ENCODE measurements around the gene PSMA6.

PSMA6 gene

DNA sequence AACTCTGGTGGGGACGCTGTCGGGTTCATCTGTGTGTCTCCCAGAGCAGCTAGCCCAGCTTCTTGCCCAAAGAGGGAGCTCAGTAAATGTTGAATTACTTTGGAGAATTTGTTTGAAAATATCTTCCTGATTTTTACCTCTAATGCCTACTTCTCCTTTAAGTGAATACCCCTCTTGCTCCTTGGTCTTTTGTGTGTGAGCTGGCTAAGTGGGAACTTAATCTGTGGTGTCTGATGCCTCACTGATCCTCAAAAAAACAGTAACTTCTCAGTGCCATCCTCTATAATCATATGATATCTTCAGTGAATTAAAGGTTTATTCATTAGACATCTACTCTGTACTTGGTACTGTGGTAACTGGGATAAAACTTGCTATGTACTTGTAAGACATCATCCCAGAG lies 7.7 kb upstream of the PSMA6 start:
- peak in 1 of 2 experiments; percentile 32 for DNase-seq (ENCODE audit: low read depth in 1 of 2, low spot score in 1 of 2)
- Histone ChIP-seq H3K27me3 (ENCODE audit: insufficient read depth, poor library complexity, severe bottlenecking) (no peaks in the 10 kb centered on the region), H3K27ac (replicated peaks) (peak overlapping the region; percentile 92), H3K4me3 (replicated peaks; ENCODE audit: insufficient read depth, low read length) (no peak overlapping the region)
- TF ChIP-seq, protein P1, sequence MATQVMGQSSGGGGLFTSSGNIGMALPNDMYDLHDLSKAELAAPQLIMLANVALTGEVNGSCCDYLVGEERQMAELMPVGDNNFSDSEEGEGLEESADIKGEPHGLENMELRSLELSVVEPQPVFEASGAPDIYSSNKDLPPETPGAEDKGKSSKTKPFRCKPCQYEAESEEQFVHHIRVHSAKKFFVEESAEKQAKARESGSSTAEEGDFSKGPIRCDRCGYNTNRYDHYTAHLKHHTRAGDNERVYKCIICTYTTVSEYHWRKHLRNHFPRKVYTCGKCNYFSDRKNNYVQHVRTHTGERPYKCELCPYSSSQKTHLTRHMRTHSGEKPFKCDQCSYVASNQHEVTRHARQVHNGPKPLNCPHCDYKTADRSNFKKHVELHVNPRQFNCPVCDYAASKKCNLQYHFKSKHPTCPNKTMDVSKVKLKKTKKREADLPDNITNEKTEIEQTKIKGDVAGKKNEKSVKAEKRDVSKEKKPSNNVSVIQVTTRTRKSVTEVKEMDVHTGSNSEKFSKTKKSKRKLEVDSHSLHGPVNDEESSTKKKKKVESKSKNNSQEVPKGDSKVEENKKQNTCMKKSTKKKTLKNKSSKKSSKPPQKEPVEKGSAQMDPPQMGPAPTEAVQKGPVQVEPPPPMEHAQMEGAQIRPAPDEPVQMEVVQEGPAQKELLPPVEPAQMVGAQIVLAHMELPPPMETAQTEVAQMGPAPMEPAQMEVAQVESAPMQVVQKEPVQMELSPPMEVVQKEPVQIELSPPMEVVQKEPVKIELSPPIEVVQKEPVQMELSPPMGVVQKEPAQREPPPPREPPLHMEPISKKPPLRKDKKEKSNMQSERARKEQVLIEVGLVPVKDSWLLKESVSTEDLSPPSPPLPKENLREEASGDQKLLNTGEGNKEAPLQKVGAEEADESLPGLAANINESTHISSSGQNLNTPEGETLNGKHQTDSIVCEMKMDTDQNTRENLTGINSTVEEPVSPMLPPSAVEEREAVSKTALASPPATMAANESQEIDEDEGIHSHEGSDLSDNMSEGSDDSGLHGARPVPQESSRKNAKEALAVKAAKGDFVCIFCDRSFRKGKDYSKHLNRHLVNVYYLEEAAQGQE (IDR thresholded peaks at IDR 0.05; ENCODE audit: insufficient replicate concordance, low read depth), result no peak
- TF ChIP-seq SPI1 (IDR thresholded peaks at IDR 0.05; ENCODE audit: borderline replicate concordance, low read depth) (no peak), POLR2AphosphoS5 (IDR thresholded peaks at IDR 0.05; ENCODE audit: low read depth) (no peak), GABPA (IDR thresholded peaks at IDR 0.05; ENCODE audit: low read depth) (no peak)
- TF ChIP-seq, protein P2, sequence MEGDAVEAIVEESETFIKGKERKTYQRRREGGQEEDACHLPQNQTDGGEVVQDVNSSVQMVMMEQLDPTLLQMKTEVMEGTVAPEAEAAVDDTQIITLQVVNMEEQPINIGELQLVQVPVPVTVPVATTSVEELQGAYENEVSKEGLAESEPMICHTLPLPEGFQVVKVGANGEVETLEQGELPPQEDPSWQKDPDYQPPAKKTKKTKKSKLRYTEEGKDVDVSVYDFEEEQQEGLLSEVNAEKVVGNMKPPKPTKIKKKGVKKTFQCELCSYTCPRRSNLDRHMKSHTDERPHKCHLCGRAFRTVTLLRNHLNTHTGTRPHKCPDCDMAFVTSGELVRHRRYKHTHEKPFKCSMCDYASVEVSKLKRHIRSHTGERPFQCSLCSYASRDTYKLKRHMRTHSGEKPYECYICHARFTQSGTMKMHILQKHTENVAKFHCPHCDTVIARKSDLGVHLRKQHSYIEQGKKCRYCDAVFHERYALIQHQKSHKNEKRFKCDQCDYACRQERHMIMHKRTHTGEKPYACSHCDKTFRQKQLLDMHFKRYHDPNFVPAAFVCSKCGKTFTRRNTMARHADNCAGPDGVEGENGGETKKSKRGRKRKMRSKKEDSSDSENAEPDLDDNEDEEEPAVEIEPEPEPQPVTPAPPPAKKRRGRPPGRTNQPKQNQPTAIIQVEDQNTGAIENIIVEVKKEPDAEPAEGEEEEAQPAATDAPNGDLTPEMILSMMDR (IDR thresholded peaks at IDR 0.05; ENCODE audit: insufficient read depth, low read length), result no peak

DNA sequence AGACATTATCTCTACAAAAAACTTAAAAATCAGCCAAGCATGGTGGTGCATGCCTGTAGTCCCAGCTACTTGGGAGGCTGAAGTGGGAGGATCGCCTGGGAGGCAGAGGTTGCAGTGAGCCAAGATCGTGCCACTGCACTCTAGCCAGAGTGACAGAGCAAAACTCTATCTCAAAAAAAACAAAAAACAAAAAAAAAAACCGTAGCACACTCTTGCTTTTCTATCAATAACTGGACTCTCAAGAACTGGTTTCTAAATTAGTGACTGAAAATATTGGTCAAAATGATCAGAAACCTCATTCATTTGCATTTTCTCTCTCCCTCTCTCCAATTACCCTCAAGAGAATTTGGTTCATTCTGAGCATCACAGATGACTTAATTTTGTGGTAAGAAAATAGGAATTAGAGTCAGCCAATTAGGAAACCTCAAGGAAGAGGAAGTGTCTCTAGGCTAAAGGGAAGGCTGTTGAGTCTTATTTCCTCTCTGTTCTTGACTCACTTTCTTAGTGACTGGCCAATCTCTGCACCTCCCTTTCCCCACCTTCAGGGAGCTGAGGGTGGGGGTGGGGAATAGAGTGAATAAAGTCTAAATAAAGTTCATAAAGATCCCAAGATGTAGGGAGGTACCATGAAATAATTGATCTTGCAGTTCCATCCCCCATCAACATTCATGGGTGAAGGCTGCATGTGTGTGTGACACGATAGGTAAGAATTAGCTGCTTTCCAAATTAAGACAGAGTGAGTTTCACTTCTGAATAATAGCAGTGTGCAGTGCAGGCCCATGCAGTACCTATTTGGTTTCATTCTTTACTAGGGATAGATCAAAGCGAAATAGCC lies 6.8 kb upstream of the PSMA6 start:
- peak; percentile 77 to 78 for DNase-seq (ENCODE audit: low read depth in 1 of 2, low spot score in 1 of 2)
- Histone ChIP-seq H3K4me3 (replicated peaks; ENCODE audit: insufficient read depth, low read length) (peak overlapping the region; percentile 7), H3K27me3 (ENCODE audit: insufficient read depth, poor library complexity, severe bottlenecking) (no peaks in the 10 kb centered on the region), H3K27ac (replicated peaks) (peak overlapping the region; percentile 92)
- TF ChIP-seq SPI1 (IDR thresholded peaks at IDR 0.05; ENCODE audit: borderline replicate concordance, low read depth) (peak; percentile 99), POLR2AphosphoS5 (IDR thresholded peaks at IDR 0.05; ENCODE audit: low read depth) (peak; percentile 38)
- TF ChIP-seq, protein P1 (IDR thresholded peaks at IDR 0.05; ENCODE audit: insufficient replicate concordance, low read depth), result no peak

DNA sequence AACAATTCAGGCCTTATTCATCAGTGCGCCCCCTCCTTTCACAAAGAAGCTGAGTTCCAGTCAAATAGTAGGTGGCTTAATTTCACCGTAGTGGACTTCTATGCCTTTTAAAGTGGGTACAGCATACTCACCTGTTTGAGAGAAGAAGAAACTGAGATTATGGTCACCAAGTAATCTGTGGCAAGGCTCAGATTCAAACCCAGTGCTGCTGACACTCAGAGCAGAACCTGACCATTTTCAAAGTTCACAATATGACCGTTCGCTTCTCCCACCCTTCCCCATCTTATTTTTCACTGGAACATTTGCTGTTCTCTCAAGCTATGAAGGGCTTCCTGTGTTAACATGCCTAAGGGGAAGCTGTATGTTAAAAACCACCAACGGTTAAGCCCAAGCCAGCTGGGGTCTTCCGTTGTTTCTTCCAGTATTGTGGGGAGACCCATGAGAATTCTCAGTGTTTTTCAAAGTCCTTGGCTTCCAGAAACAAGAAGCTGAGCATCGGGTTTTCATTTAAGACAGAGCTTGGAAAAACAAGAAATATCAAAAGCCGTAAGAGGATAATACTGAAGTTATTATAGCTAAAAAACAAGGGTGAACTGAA lies 6.1 kb upstream of the PSMA6 start:
- TF ChIP-seq, protein P1 (IDR thresholded peaks at IDR 0.05; ENCODE audit: insufficient replicate concordance, low read depth), result no peak
- TF ChIP-seq, protein P2 (IDR thresholded peaks at IDR 0.05; ENCODE audit: insufficient read depth, low read length), result no peak
- TF ChIP-seq GABPA (IDR thresholded peaks at IDR 0.05; ENCODE audit: low read depth), result no peak
- TF ChIP-seq SPI1 (IDR thresholded peaks at IDR 0.05; ENCODE audit: borderline replicate concordance, low read depth), result peak; percentile 36; the same call in 1 of the 2 replicates
- no peak; the same call in 1 of the 2 replicates for TF ChIP-seq POLR2AphosphoS5 (IDR thresholded peaks at IDR 0.05; ENCODE audit: low read depth)
- Histone ChIP-seq H3K4me3 (replicated peaks; ENCODE audit: insufficient read depth, low read length) (peak overlapping the region; percentile 7), H3K27ac (replicated peaks) (peak overlapping the region; percentile 92), H3K27me3 (ENCODE audit: insufficient read depth, poor library complexity, severe bottlenecking) (no peaks in the 10 kb centered on the region)
- peak in 1 of 2 experiments; percentile 77 for DNase-seq (ENCODE audit: low read depth in 1 of 2, low spot score in 1 of 2)
